RWPE2 (cell line): ENCODE measurements around the gene LRRC40.

Source experiments
- ATAC-seq: fragments of 200-7000 bp; cut with Tn5 transposase; 3 replicates; pipeline ENCODE4 v1.9.1; 2021; ENCODE audit warnings: low read depth
- DNase-seq: peaks from one replicate; pipeline ENCODE4 v3.0.0-alpha.2; 2020; ENCODE audit warnings: low spot score
- H3K27ac ChIP-seq: fragments of 450-650 bp; 2 replicates; pipeline ENCODE4 v1.5.1; 2017; ENCODE audit warnings: mild to moderate bottlenecking; ENCODE audit not compliant: poor library complexity, severe bottlenecking
- H3K27me3 ChIP-seq: fragments of 250-450 bp; sonication (Bioruptor Pico); 2 replicates; pipeline ENCODE4 v1.5.1; 2021; ENCODE audit warnings: mild to moderate bottlenecking, moderate library complexity; ENCODE audit not compliant: insufficient read depth, poor library complexity, severe bottlenecking
- H3K36me3 ChIP-seq: fragments of 250-450 bp; sonication (Bioruptor Pico); 2 replicates; pipeline ENCODE4 v1.5.1; 2020; ENCODE audit warnings: low read depth, mild to moderate bottlenecking, moderate library complexity
- H3K4me1 ChIP-seq: fragments of 250-450 bp; sonication (Bioruptor Pico); 2 replicates; pipeline ENCODE4 v1.5.1; 2021; ENCODE audit warnings: mild to moderate bottlenecking, moderate library complexity; ENCODE audit not compliant: insufficient read depth, poor library complexity, severe bottlenecking
- H3K4me3 ChIP-seq: fragments of 250-450 bp; sonication (Bioruptor Pico); 2 replicates; pipeline ENCODE4 v1.5.1; 2021; ENCODE audit warnings: mild to moderate bottlenecking, moderate library complexity; ENCODE audit not compliant: severe bottlenecking
- H3K9me3 ChIP-seq: fragments of 250-450 bp; sonication (Bioruptor Pico); 2 replicates; pipeline ENCODE4 v1.5.1; 2021; ENCODE audit warnings: mild to moderate bottlenecking, moderate library complexity; ENCODE audit not compliant: severe bottlenecking
- TF ChIP-seq, protein P1 (sequence below): fragments of 450-650 bp; IDR thresholded peaks from one replicate; pipeline ENCODE4 v1.5.1; 2017; ENCODE audit warnings: mild to moderate bottlenecking, moderate library complexity; ENCODE audit not compliant: poor library complexity, severe bottlenecking

LRRC40 gene

DNA sequence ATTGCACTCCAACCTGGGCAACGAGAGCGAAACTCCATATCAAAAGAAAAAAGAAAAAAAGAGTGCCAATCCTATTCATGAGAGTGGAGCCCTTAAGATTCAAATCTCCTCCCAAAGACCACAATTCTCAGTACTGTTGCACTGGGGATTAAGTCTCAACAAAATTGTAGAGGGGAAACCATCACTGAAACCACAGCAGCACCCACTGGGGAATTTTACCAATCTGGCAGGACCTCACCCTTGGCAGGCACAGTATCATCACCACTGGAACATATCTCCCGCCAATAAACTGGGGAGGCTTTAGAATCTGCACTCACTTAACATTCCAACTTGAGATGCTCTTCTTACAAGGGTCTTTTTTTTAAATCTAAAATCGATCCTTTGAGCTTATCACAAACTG lies 41.0 kb downstream of the LRRC40 start:
- TF ChIP-seq, protein P1, sequence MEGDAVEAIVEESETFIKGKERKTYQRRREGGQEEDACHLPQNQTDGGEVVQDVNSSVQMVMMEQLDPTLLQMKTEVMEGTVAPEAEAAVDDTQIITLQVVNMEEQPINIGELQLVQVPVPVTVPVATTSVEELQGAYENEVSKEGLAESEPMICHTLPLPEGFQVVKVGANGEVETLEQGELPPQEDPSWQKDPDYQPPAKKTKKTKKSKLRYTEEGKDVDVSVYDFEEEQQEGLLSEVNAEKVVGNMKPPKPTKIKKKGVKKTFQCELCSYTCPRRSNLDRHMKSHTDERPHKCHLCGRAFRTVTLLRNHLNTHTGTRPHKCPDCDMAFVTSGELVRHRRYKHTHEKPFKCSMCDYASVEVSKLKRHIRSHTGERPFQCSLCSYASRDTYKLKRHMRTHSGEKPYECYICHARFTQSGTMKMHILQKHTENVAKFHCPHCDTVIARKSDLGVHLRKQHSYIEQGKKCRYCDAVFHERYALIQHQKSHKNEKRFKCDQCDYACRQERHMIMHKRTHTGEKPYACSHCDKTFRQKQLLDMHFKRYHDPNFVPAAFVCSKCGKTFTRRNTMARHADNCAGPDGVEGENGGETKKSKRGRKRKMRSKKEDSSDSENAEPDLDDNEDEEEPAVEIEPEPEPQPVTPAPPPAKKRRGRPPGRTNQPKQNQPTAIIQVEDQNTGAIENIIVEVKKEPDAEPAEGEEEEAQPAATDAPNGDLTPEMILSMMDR, result no peak
- Histone ChIP-seq H3K36me3 (peaks cover 15% of the 10 kb centered on the region), H3K9me3 (no peaks in the 10 kb centered on the region), H3K27me3 (no peaks in the 10 kb centered on the region), H3K27ac (no peak overlapping the region), H3K4me3 (no peak overlapping the region), H3K4me1 (no peaks in the 10 kb centered on the region)
- DNase-seq, result no peak
- no peak for ATAC-seq

DNA sequence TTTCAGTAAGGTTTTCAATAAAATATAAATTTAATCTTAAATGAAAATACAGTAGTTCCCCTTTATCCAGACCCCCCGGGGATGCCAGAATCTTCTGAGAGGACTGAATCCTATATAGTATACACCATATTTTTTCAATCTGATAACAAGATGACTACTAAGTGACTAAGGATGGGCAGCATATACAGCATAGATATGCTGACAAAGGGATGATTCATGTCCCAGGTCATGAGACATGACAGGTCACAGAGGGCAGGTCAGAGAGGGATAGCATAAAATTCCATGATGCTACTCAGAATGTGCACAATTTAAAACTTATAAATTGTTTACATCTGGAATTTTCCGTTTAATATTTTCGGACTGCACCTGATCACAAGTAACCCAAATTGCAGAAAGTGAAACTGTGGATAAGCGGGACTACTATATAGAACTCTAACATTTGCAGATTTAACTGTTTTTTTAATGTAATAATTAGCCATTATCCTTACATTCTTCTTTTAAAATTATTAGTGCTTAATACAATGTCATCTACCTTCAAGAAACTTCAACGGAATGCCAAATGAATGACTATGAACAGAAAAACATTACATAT lies 48.8 kb downstream of the LRRC40 start:
- H3K27ac ChIP-seq, result no peak overlapping the region
- no peaks in the 10 kb centered on the region for H3K27me3 ChIP-seq

DNA sequence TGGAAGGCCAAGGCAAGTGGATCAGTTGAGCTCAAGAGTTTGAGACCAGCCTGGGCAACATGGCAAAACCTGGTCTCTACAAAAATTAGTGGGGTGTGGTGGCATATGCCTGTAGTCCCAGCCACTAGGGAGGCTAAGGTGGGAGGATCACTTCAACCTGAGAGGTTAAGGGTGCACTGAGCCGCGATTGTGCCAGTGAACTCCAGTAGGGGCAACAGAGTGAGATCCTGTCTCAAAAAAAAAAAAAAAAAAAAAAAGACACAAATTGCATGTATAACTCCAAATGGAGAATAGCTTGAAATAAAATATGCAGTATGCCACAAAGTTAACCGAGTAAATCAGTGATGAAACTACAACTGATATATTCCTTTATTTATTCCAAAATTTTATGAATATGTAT lies 51.6 kb downstream of the LRRC40 start:
- Histone ChIP-seq H3K36me3 (peaks cover 34% of the 10 kb centered on the region), H3K27ac (no peak overlapping the region)

More for the DNA sequence above, 48.8 kb downstream of the LRRC40 start:
- Histone ChIP-seq H3K4me1 (no peaks in the 10 kb centered on the region), H3K36me3 (peaks cover 45% of the 10 kb centered on the region), H3K4me3 (no peak overlapping the region), H3K9me3 (no peaks in the 10 kb centered on the region)
- DNase-seq (no peak), ATAC-seq (peak; percentile 84)
- TF ChIP-seq, protein P1, result no peak

DNA sequence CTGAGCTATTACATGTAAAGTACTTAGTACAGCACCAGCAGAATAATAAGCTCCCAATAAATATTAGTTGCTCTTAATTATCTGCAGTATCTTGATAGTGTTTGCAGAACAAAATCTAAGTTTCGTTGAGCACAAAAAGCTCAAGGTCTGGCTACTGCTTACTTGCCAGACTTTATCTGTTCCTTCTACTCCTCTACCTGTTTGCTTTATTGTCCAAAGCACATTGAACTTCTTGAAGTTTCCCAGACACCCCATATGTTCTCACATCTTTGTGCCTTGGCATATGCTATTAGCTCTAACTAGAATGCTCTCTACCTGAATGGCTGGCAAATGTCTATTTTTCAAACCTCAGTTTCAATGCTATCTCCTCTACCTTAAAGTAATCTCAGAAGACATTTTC lies 54.9 kb downstream of the LRRC40 start:
- Histone ChIP-seq H3K36me3 (peaks cover 36% of the 10 kb centered on the region), H3K27me3 (no peaks in the 10 kb centered on the region), H3K27ac (no peak overlapping the region), H3K4me1 (no peaks in the 10 kb centered on the region), H3K9me3 (no peaks in the 10 kb centered on the region), H3K4me3 (no peak overlapping the region)
- TF ChIP-seq, protein P1, result no peak
- DNase-seq (no peak), ATAC-seq (no peak)

More for the DNA sequence above, 51.6 kb downstream of the LRRC40 start:
- DNase-seq (no peak), ATAC-seq (no peak)
- Histone ChIP-seq H3K9me3 (no peaks in the 10 kb centered on the region), H3K27me3 (no peaks in the 10 kb centered on the region), H3K4me1 (no peaks in the 10 kb centered on the region), H3K4me3 (no peak overlapping the region)
- TF ChIP-seq, protein P1, result no peak

DNA sequence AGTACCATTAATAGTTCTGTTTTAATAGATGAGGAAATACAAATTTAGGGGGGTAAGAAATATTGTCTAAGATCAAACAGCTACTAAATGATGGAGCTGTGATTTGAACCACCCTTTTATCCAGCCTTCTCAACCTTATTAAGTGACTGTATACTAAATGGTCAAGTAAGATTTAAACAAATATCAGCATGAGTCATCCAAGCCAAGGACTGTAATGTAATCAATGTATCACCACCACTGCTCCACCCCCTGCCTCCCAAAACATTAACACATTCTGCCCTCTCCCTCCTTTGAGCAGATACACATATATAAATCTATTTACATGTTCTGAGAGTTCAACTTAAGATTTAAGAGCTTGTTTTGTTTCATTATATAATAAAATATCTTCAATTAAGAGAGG lies 58.9 kb downstream of the LRRC40 start:
- DNase-seq, result no peak

More for the DNA sequence above, 58.9 kb downstream of the LRRC40 start:
- Histone ChIP-seq H3K9me3 (no peaks in the 10 kb centered on the region), H3K4me3 (no peak overlapping the region), H3K27ac (no peak overlapping the region), H3K4me1 (no peaks in the 10 kb centered on the region), H3K27me3 (no peaks in the 10 kb centered on the region), H3K36me3 (peaks cover 32% of the 10 kb centered on the region)
- ATAC-seq, result peak; percentile 73
- TF ChIP-seq, protein P1, result no peak
